Fibroblast of skin of left quadriceps (primary cell): ENCODE data around the gene MGME1.

Experiments used
- DNase-seq, 2 experiments: peaks; one replicate each; pipeline ENCODE4 v3.0.0-alpha.2; 2013; ENCODE audit warnings: low read depth in 2 of 2

The MGME1 gene

GRCh38 chr20:17940224-17940971 is 28.4 kb upstream of the MGME1 start:
- no peak for DNase-seq

- no peak for DNase-seq
Observed at GRCh38 chr20:17941087-17941825, 27.6 kb upstream of the MGME1 start.

- no peak for DNase-seq
Observed at GRCh38 chr20:17941826-17942196, 27.0 kb upstream of the MGME1 start.

- no peak for DNase-seq
Observed at GRCh38 chr20:17943343-17943742, 25.5 kb upstream of the MGME1 start.

GRCh38 chr20:17944854-17945474 is 23.9 kb upstream of the MGME1 start:
- DNase-seq = no peak

- no peak for DNase-seq
Observed at GRCh38 chr20:17946040-17946439, 22.8 kb upstream of the MGME1 start.

GRCh38 chr20:17946572-17947473 is 22.0 kb upstream of the MGME1 start:
- no peak for DNase-seq

- no peak for DNase-seq
Observed at GRCh38 chr20:17947474-17947815, 21.4 kb upstream of the MGME1 start.

GRCh38 chr20:17948442-17948841 is 20.4 kb upstream of the MGME1 start:
- DNase-seq = no peak

GRCh38 chr20:17949899-17950298 is 18.9 kb upstream of the MGME1 start:
- DNase-seq = no peak

- DNase-seq = no peak
Observed at GRCh38 chr20:17950670-17951069, 18.1 kb upstream of the MGME1 start.

- no peak for DNase-seq
Observed at GRCh38 chr20:17951323-17951722, 17.5 kb upstream of the MGME1 start.

GRCh38 chr20:17952692-17953684 is 15.8 kb upstream of the MGME1 start:
- DNase-seq = no peak

- no peak for DNase-seq
Observed at GRCh38 chr20:17953935-17954334, 14.9 kb upstream of the MGME1 start.

- no peak for DNase-seq
Observed at GRCh38 chr20:17955302-17955701, 13.5 kb upstream of the MGME1 start.

- DNase-seq = no peak
Observed at GRCh38 chr20:17956099-17956685, 12.6 kb upstream of the MGME1 start.

GRCh38 chr20:17957505-17958363 is 11.1 kb upstream of the MGME1 start:
- no peak for DNase-seq

GRCh38 chr20:17958373-17959256 is 10.2 kb upstream of the MGME1 start:
- DNase-seq = no peak
